Measurements from ENCODE around the gene STAB1. TPM values are rescaled to one million over a fixed set of nuclear protein-coding genes. Genes with fewer than 3 reads are reported as not detected.

The STAB1 gene
- total and polyA plus RNA-seq, 2 of the 13 experiments (the other 11 are each of a cell fraction or from before 2014, with no cell fraction given), result 0.09 to 0.34 TPM

DNA sequence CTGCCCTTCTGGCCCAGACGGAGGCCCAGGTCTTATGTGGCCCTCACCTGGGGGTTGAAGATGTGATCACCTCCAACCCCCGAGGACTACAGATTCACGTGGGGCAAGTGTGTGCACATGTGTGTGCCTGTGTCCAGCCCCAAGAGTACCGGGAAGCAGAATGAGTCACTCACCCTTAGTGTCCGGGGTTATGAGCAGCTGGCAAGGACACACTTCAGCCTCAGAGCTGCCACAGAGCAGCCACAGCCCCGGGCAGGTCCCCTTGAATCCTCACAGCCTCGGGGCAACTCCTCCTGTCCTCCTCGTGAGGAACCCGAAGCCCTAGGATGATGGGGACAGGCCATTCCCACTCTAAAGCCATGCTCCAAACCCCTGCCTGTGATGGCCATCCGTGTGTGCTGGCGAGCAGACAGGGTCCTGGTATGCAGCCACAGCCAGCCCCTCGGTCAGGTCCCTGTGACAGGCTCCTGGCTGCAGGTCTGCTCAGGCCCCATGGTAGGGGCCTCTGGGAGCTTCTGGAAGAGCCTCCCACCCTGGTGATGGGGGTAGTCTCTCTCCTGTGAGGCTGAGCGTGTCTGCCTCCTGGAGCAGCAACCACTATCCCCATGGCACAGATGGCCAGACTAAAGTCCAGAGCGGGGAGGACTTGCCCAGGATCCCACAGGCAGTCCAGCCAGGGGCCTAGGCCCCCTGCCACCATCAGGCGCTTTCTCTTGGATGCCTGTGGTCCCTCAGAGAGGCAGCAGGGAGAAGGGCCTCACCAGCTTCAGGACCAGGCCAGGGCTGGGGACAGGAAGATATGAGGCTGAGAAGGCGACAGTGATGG lies 852 bp downstream of the STAB1 start (continued):
- peak; percentile 67 for TF ChIP-seq ZNF687 (CRISPR knock-in tag; IDR thresholded peaks at IDR 0.05)
- no peak for TF ChIP-seq ZNF589 (CRISPR knock-in tag; conservative IDR thresholded peaks at IDR 0.05)
- TF ChIP-seq RXRB (CRISPR knock-in tag; IDR thresholded peaks at IDR 0.05; ENCODE audit: borderline replicate concordance), result 0 out of 2 replicates have a peak, but pooled peaks have one; percentile 12

DNA sequence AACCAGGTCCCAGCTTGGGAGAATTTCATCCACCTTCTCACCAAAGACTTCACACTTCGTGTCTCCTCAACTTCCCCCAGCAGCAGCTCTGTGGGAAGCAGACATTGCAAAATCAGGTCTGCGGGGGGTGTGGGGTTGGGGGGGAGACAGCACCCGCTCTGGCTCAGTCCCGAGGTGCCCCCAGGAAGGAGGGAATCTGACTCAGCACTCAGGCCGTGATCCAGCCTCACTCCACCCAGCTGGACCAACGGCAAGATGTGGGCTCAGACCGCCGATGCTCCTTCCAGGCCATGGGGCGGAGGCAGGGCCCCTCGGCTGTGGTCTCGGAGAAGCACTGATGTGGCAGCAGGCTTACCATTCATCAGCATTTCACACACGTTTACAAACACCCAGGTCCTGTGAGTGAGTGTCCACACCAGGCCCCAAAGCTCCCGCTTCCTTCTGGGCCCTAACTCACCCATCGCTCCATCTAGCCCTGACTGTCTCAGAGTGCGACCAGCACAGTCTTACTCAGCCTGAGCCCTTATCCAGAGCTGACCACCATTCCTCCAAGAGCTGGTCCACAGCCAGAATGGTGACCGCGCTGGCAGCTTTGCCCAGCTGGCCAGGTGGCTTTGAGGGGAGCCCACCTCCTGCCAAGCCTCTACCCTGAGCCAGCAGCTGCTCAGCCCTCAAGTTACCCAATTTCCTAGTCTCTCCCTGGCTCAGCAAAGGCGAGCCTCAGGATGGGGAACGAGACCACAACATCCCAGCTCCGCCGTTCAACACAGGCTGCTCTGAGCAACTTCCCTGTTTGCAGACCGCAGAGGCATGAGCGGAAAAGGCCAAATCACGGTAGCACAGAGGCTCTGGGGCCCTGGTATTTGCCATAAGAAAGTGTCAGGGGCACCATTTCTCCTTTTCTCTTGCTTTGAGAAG lies 3.3 kb downstream of the STAB1 start:
- POLR2A ChIA-PET, result interaction anchor here (1.2 kb wide), 1 partner anchor 9 kb away, joined by 3 read pairs; no protein-coding TSS in a partner anchor
- no peak for TF ChIP-seq CREB3 (CRISPR knock-in tag; IDR thresholded peaks at IDR 0.05)
- TF ChIP-seq, protein P1, sequence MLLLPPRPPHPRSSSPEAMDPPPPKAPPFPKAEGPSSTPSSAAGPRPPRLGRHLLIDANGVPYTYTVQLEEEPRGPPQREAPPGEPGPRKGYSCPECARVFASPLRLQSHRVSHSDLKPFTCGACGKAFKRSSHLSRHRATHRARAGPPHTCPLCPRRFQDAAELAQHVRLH (CRISPR knock-in tag; IDR thresholded peaks at IDR 0.05; ENCODE audit: borderline replicate concordance, low read depth), result no peak
- TF ChIP-seq, protein P2, sequence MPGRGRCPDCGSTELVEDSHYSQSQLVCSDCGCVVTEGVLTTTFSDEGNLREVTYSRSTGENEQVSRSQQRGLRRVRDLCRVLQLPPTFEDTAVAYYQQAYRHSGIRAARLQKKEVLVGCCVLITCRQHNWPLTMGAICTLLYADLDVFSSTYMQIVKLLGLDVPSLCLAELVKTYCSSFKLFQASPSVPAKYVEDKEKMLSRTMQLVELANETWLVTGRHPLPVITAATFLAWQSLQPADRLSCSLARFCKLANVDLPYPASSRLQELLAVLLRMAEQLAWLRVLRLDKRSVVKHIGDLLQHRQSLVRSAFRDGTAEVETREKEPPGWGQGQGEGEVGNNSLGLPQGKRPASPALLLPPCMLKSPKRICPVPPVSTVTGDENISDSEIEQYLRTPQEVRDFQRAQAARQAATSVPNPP (CRISPR knock-in tag; IDR thresholded peaks at IDR 0.05), result no peak
- TF ChIP-seq MLX (CRISPR knock-in tag; IDR thresholded peaks at IDR 0.05), result no peak

More for the DNA sequence above, 3.3 kb downstream of the STAB1 start:
- Histone ChIP-seq H2AFZ (ENCODE audit: low read length) (no peak overlapping the region), H3K4me2 (ENCODE audit: low read depth, low read length) (no peak overlapping the region), H4K20me1 (ENCODE audit: insufficient read depth, low read length) (no peaks in the 10 kb centered on the region), H3K4me3 (replicated peaks in 1 of 3; ENCODE audit: insufficient read depth in 1 of 3, low read depth in 2 of 3, low read length in 3 of 3) (no peak overlapping the region), H3K4me1 (ENCODE audit: insufficient read depth, low read length) (peaks cover 23% of the 10 kb centered on the region), H3K27me3 (ENCODE audit: control insufficient read depth in 1 of 2, insufficient read depth in 2 of 2, low read length in 2 of 2) (peaks cover 11 to 50% of the 10 kb centered on the region in 2 experiments; a peak in 4 of 5 replicates), H3K36me3 (replicated peaks in 1 of 2; ENCODE audit: control insufficient read depth in 1 of 2, insufficient read depth in 2 of 2, low read length in 2 of 2) (no peaks in the 10 kb centered on the region), H3K9me3 (ENCODE audit: low read length) (no peaks in the 10 kb centered on the region), H3K9ac (ENCODE audit: insufficient read depth, low read depth, low read length) (no peak overlapping the region), H3K79me2 (ENCODE audit: insufficient read depth, low read length) (no peaks in the 10 kb centered on the region), H3K27ac (ENCODE audit: extremely low read length, insufficient read depth, low read length) (no peak overlapping the region)
- CTCF ChIA-PET (ENCODE audit: low intra/inter-chr PET ratio, low total read pairs), result no interaction called here
- DNase-seq (ENCODE audit: low spot score), result no peak
- intact Hi-C loops (cut with micrococcal nuclease; ENCODE audit: unreplicated experiment), result no loop called here
- no TSS peak for BruUV-seq (replicated peaks)
- ATAC-seq, result no peak
- FAIRE-seq, result no peak
- 48% methylated on average over 9 of the region's 24 CpGs for WGBS (ENCODE audit: low lambda C conversion rate)
- in situ Hi-C loops (cut with HindIII; ENCODE audit: extremely low pct_ligation_motif_present, low pct_unique_long_range_greater_than_20kb), result no loop called here

Measured in HepG2 (cell line).